K562 (cell line): ENCODE data around the gene UQCC2. TPM values are rescaled to one million over a fixed set of nuclear protein-coding genes. Genes with fewer than 3 reads are reported as not detected.
A peak's percentile ranks its signal among the peaks of the same experiment; 100 is the strongest.

ENCODE experiments used
- E2F1 ChIP-seq: sonication (generic); formaldehyde crosslinking; IDR thresholded peaks from 2 replicates; pipeline ENCODE4 v1.8.1; 2023; ENCODE audit warnings: mild to moderate bottlenecking, missing genetic modification reagents, moderate library complexity
- MGA ChIP-seq: fragments of 450-650 bp; IDR thresholded peaks from 2 replicates; pipeline ENCODE4 v1.6.1; 2016; ENCODE audit warnings: mild to moderate bottlenecking, moderate library complexity
- NR2C1 ChIP-seq, 2 experiments: fragments of 450-650 bp; IDR thresholded peaks; 2 replicates each; pipeline ENCODE4 v1.6.1; 2017; ENCODE audit warnings: mild to moderate bottlenecking in 2 of 2, antibody characterized with exemption in 1 of 2, inconsistent platforms in 1 of 2, missing compliant biosample characterization in 1 of 2, missing genetic modification characterization in 1 of 2
- PPARD ChIP-seq: fragments of 250-450 bp; sonication (Bioruptor Pico); IDR thresholded peaks from 2 replicates; pipeline ENCODE4 v1.8.0; 2022; ENCODE audit warnings: inconsistent platforms, mild to moderate bottlenecking, moderate library complexity
- RBM39 ChIP-seq: fragments of 200-400 bp; formaldehyde crosslinking; optimal IDR thresholded peaks from 2 replicates; pipeline ENCODE3; 2018; ENCODE audit warnings: low read depth, low read length
- SP1 ChIP-seq: sonication (generic); formaldehyde crosslinking; IDR thresholded peaks from 2 replicates; pipeline ENCODE4 v1.8.1; 2022; ENCODE audit warnings: mild to moderate bottlenecking, missing genetic modification reagents
- ZNF639 ChIP-seq, 2 experiments: fragments of 200-800 bp in 1 of 2; sonication (Bioruptor generic) in 1 of 2; sonication (generic) in 1 of 2; formaldehyde crosslinking in 1 of 2; IDR thresholded peaks in 1 of 2; conservative IDR thresholded peaks in 1 of 2; 2 replicates each; pipeline versions ENCODE4 v1.5.0 to v1.6.1; 2016 to 2020; ENCODE audit warnings: missing compliant biosample characterization in 1 of 2, missing genetic modification characterization in 1 of 2, missing genetic modification reagents in 1 of 2
- polyA plus RNA-seq, 8 experiments: library from polyadenylated mRNA; depleted of rRNA in 4 of 8; stranded (reverse) in 5 of 8; unstranded in 3 of 8; fragments of >200 nt; fragmentation: Nextera tagmentation in 2 of 8; fragmentation: Illumina TruSeq in 1 of 8; extraction: Ambion mirVana in 2 of 8; extraction: Trizol in 1 of 8; gene quantifications; 2 replicates each; pipeline versions ENCODE4 v1.2.1 to v1.2.3, GENCODE V29; 2011 to 2014; ENCODE audit warnings: inconsistent platforms in 1 of 8, missing spikeins in 1 of 8
- total RNA-seq, 7 experiments: library from RNA; depleted of rRNA in 6 of 7; stranded (reverse); fragments of >200 nt in 6 of 7; fragmentation: Illumina TruSeq in 2 of 7; extraction: Trizol in 2 of 7; gene quantifications; 2 replicates each; pipeline versions ENCODE4 v1.2.1 to v1.2.3, GENCODE V29; 2011 to 2021; ENCODE audit warnings: low replicate concordance in 1 of 7

UQCC2 gene
- total and polyA plus RNA-seq, 9 of the 15 experiments (the other 6 are each of a cell fraction or from before 2014, with no cell fraction given): 58.5 to 927 (median 158) TPM

- TF ChIP-seq ZNF639 (CRISPR knock-in tag; conservative IDR thresholded peaks at IDR 0.05 in 1 of 2, IDR thresholded peaks at IDR 0.05 in 1 of 2) (no peak), MGA (peak; percentile 54; the same call in 1 of the 2 replicates), RBM39 (no peak), NR2C1 (IDR thresholded peaks at IDR 0.05) (no peak), NR2C1 (tag; IDR thresholded peaks at IDR 0.05) (no peak), E2F1 (no peak), SP1 (CRISPR knock-in tag) (no peak), PPARD (CRISPR knock-in tag) (no peak)
These were observed 29.3 kb upstream of the UQCC2 start (continued) for GRCh38 chr6:33740794-33741193.
